A673 (cell line): ENCODE results near the gene NR4A3. TPM values are rescaled to one million over a fixed set of nuclear protein-coding genes. Genes with fewer than 3 reads are reported as not detected.

Experiments used
- Bru-seq: library from RNA; stranded (reverse); fragments of 400-500 nt; gene quantifications from one replicate; lab custom pipeline; 2021; lab: Mats Ljungman, UMichigan
- BruChase-seq, 2 experiments: library from RNA; stranded (reverse); fragments of 400-500 nt; gene quantifications; one replicate each; lab custom pipeline; 2021; lab: Mats Ljungman, UMichigan
- BruUV-seq: library from RNA; stranded (reverse); fragments of 400-500 nt; replicated peaks from 2 replicates; lab custom pipeline; 2021; lab: Mats Ljungman, UMichigan
- CTCF ChIA-PET: fragments of 300-600 bp; sonication (Branson Sonifier 250); formaldehyde crosslinking; loops from one replicate; lab custom pipeline; 2022; ENCODE audit warnings: antibody characterized with exemption; lab: Charles Lee
- POLR2A ChIA-PET: fragments of 300-600 bp; sonication (Branson Sonifier 250); formaldehyde crosslinking; loops from one replicate; lab custom pipeline; 2022; ENCODE audit warnings: antibody characterized with exemption; ENCODE audit not compliant: low non-redundant PET; lab: Charles Lee
- DNase-seq: peaks from one replicate; pipeline ENCODE4 v3.0.0-alpha.2; 2015; ENCODE audit warnings: low spot score
- H3K27ac ChIP-seq: fragments of 200-600 bp; sonication (generic); 2 replicates; pipeline ENCODE4 v1.5.1; 2016; ENCODE audit warnings: mixed run types, low read depth, mild to moderate bottlenecking, mixed read lengths, antibody characterized with exemption, low read length; ENCODE audit not compliant: poor library complexity, severe bottlenecking
- H3K27me3 ChIP-seq: fragments of 200-600 bp; sonication (generic); replicated peaks from 2 replicates; pipeline ENCODE4 v1.6.1; 2017; ENCODE audit warnings: mixed run types, low read depth, mild to moderate bottlenecking, mixed read lengths, antibody characterized with exemption, low read length; ENCODE audit not compliant: insufficient read depth, poor library complexity
- H3K36me3 ChIP-seq: fragments of 200-600 bp; sonication (generic); 2 replicates; pipeline ENCODE4 v1.6.1; 2016; ENCODE audit warnings: mixed run types, mild to moderate bottlenecking, mixed read lengths, antibody characterized with exemption, low read length; ENCODE audit not compliant: insufficient read depth, poor library complexity, severe bottlenecking
- H3K4me1 ChIP-seq: fragments of 200-600 bp; sonication (generic); 2 replicates; pipeline ENCODE4 v1.6.1; 2017; ENCODE audit warnings: mixed run types, mild to moderate bottlenecking, mixed read lengths, antibody characterized with exemption, low read length; ENCODE audit not compliant: insufficient read depth, poor library complexity, severe bottlenecking
- H3K4me3 ChIP-seq: fragments of 200-600 bp; sonication (generic); 2 replicates; pipeline ENCODE4 v1.5.1; 2016; ENCODE audit warnings: low read depth, mixed run types, mild to moderate bottlenecking, mixed read lengths, low read length; ENCODE audit not compliant: poor library complexity, severe bottlenecking
- H3K9me3 ChIP-seq: fragments of 200-600 bp; sonication (generic); 2 replicates; pipeline ENCODE4 v1.6.1; 2016; ENCODE audit warnings: mixed run types, low read depth, mild to moderate bottlenecking, mixed read lengths, antibody characterized with exemption, low read length; ENCODE audit not compliant: poor library complexity, severe bottlenecking
- EZH2 ChIP-seq: fragments of 200-600 bp; sonication (generic); IDR thresholded peaks from 2 replicates; pipeline ENCODE4 v1.6.1; 2017; ENCODE audit warnings: borderline replicate concordance, low read depth, mild to moderate bottlenecking, mixed read lengths, antibody characterized with exemption, low read length; ENCODE audit not compliant: poor library complexity, severe bottlenecking
- intact Hi-C: fragments of 100-400 bp; cut with micrococcal nuclease; formaldehyde crosslinking; loops from one replicate; pipeline ENCODE4 v1.10.0; 2022; ENCODE audit not compliant: unreplicated experiment
- long read RNA-seq: library from polyadenylated mRNA; stranded (forward); transcript quantifications from one replicate; pipeline ENCODE4 v2.0.0, GENCODE V29; 2022
- total RNA-seq: library from RNA; stranded (reverse); gene quantifications from 2 replicates; pipeline ENCODE4 v1.2.3, GENCODE V29; 2021
- TF ChIP-seq, protein P1 (sequence below): fragments of 300-800, 200-600 bp; sonication (generic); conservative IDR thresholded peaks from 2 replicates; pipeline ENCODE4 v1.5.1; 2017; ENCODE audit warnings: low read depth, mild to moderate bottlenecking, antibody characterized with exemption, low read length, moderate library complexity, mixed read lengths

The NR4A3 gene
- total RNA-seq (6.4 and 6.6 TPM in 2 replicates), Bru-seq, nascent RNA (percentile 62 among the genes with signal in this experiment), BruChase-seq, experiment 1, labeled RNA remaining after a 2-hour chase (percentile 61 among the genes with signal in this experiment), BruChase-seq, experiment 2, labeled RNA remaining after a 6-hour chase (percentile 45 among the genes with signal in this experiment)
- long read RNA-seq = 0 reads

DNA sequence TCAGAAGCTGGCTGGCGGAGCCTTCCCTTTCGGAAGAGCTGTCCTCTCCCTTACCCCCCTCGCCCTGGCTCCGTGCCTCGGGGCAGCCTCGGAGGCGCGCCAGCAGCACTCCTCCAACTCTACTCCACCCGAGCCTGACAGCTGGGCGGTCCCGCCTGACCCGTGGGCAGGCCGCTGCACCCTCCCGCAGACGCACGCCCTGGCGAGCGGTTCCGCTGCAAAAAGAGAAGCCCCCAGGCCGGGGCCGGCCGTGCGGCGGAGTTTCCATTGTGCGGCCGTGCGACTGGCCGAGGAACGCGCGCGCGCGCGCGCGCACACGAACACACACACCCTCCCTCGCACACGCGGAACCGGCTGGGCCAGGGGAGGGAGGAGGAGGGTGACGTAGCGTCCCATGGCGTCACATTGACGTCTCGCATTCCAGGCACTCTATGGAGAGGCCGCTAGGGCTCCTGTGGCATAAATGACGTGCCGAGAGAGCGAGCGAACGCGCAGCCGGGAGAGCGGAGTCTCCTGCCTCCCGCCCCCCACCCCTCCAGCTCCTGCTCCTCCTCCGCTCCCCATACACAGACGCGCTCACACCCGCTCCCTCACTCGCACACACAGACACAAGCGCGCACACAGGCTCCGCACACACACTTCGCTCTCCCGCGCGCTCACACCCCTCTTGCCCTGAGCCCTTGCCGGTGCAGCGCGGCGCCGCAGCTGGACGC lies at the start of gene NR4A3:
Gene NR4A3, plus strand, starts transcription at position 490 of the 713 bp plus-strand sequence. CDS start 6,158 bp downstream, outside the sequence.
- Histone ChIP-seq H3K4me1 (peaks cover 20% of the 10 kb centered on the region), H3K36me3 (peaks cover 2% of the 10 kb centered on the region), H3K9me3 (no peaks in the 10 kb centered on the region), H3K27ac (peak within 1 kb of the TSS; percentile 80), H3K4me3 (peak within 1 kb of the TSS; percentile 85), H3K27me3 (no peaks in the 10 kb centered on the region)
- TF ChIP-seq, protein P1, sequence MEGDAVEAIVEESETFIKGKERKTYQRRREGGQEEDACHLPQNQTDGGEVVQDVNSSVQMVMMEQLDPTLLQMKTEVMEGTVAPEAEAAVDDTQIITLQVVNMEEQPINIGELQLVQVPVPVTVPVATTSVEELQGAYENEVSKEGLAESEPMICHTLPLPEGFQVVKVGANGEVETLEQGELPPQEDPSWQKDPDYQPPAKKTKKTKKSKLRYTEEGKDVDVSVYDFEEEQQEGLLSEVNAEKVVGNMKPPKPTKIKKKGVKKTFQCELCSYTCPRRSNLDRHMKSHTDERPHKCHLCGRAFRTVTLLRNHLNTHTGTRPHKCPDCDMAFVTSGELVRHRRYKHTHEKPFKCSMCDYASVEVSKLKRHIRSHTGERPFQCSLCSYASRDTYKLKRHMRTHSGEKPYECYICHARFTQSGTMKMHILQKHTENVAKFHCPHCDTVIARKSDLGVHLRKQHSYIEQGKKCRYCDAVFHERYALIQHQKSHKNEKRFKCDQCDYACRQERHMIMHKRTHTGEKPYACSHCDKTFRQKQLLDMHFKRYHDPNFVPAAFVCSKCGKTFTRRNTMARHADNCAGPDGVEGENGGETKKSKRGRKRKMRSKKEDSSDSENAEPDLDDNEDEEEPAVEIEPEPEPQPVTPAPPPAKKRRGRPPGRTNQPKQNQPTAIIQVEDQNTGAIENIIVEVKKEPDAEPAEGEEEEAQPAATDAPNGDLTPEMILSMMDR = no peak
- no peak for TF ChIP-seq EZH2
- intact Hi-C loops = loop anchor here (2.0 to 10.0 kb wide), 11 partner anchors 86 to 776 kb away; partner anchors contain the start of genes ALG2, ERP44, INVS and SEC61B
- POLR2A ChIA-PET = interaction anchor here (0.7 kb wide), 1 partner anchor 216 kb away, joined by 3 read pairs; no protein-coding TSS in a partner anchor
- CTCF ChIA-PET = no interaction called here
- peak; percentile 99 for DNase-seq
- BruUV-seq = no TSS peak

DNA sequence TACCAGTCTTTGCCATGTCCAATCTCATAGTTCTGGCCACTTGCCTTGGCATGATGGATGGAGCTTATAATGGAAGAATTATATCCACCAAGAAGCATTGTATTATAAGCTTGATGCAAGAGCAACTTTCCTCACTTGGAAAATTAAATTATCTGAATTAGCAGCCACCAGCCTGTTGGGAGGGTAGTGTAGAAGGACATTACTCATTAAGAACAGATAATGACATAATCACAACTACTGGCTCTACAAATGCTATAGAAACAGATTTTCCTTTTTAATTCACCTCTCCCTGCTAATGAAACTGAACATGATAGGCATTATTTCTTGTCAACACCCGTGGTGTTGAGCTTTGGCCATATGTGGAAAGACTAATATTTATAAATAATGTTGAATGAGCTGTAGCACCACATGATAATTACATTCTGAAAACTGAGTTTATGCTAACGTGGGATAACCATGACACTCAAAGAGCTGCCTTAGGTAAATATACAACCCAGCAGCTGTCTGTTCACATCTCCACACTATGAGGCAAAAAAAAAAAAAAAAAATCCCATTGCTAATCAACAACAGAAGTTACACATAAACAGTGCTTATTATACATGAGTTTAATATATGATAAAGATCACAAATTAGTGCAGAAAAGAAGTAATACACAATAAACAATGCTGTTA lies 48.1 kb upstream of the NR4A3 start:
- no TSS peak for BruUV-seq
- H3K4me3 ChIP-seq = no peak overlapping the region
- H3K27me3 ChIP-seq = peaks cover 10% of the 10 kb centered on the region
- no peaks in the 10 kb centered on the region for H3K9me3 ChIP-seq
- H3K4me1 ChIP-seq = no peaks in the 10 kb centered on the region
- no peak overlapping the region for H3K27ac ChIP-seq
- TF ChIP-seq EZH2 = no peak
- TF ChIP-seq, protein P1 = no peak
- no peaks in the 10 kb centered on the region for H3K36me3 ChIP-seq
- intact Hi-C loops = no loop called here
- ChIA-PET CTCF (no interaction called here), POLR2A (no interaction called here)
- no peak for DNase-seq

GRCh38 chr9:99778308-99778707 lies 43.4 kb upstream of the NR4A3 start:
- H3K27me3 ChIP-seq = peaks cover 10% of the 10 kb centered on the region
- TF ChIP-seq, protein P1 = no peak
- TF ChIP-seq EZH2 = no peak
- no peak overlapping the region for H3K4me3 ChIP-seq
- CTCF ChIA-PET = no interaction called here
- BruUV-seq = no TSS peak
- intact Hi-C loops = no loop called here
- POLR2A ChIA-PET = no interaction called here
- H3K9me3 ChIP-seq = no peaks in the 10 kb centered on the region
- H3K4me1 ChIP-seq = no peaks in the 10 kb centered on the region
- H3K36me3 ChIP-seq = no peaks in the 10 kb centered on the region
- no peak overlapping the region for H3K27ac ChIP-seq
- peak; percentile 27 for DNase-seq
